Ovary (tissue), 9 donors: ENCODE results near the gene OPN3. TPM values are rescaled to one million over a fixed set of nuclear protein-coding genes. Genes with fewer than 3 reads are reported as not detected.

Source experiments
- DNase-seq, 5 donors: peaks; one replicate each; pipeline ENCODE4 v3.0.0-alpha.2; 2019 to 2020
- H3K27ac ChIP-seq, 2 donors: fragments of 200-600 bp; one replicate each; pipeline versions ENCODE4 v1.5.1 to v1.8.0; 2019 to 2022
- H3K27me3 ChIP-seq: fragments of 200-600 bp; one replicate; pipeline ENCODE4 v1.8.0; 2022
- H3K36me3 ChIP-seq: fragments of 200-600 bp; sonication (generic); one replicate; pipeline ENCODE4 v1.5.1; 2019
- H3K4me1 ChIP-seq: one replicate; pipeline ENCODE4 v1.8.1; 2013; ENCODE audit warnings: mild to moderate bottlenecking, moderate library complexity; ENCODE audit not compliant: insufficient read depth
- H3K4me3 ChIP-seq: fragments of 200-600 bp; sonication (generic); one replicate; pipeline ENCODE4 v1.5.1; 2017
- H3K9me3 ChIP-seq, 2 donors: fragments of 200-600 bp in 1 of 2; sonication (generic) in 1 of 2; one replicate each; pipeline versions ENCODE4 v1.5.1 to v1.8.1; 2013 to 2019; ENCODE audit warnings: mild to moderate bottlenecking in 1 of 2, moderate library complexity in 1 of 2
- CTCF ChIP-seq, 3 donors: fragments of 450-650 bp in 2 of 3; fragments of 200-600 bp in 1 of 3; IDR thresholded peaks; one replicate each; pipeline versions ENCODE4 v1.5.1 to v1.8.0; 2016 to 2022; ENCODE audit warnings: antibody characterized with exemption in 3 of 3, mild to moderate bottlenecking in 1 of 3
- EP300 ChIP-seq: sonication (generic); formaldehyde crosslinking; IDR thresholded peaks from one replicate; pipeline ENCODE4 v1.6.1; 2017; ENCODE audit warnings: antibody characterized with exemption
- POLR2A ChIP-seq: fragments of 450-650 bp; IDR thresholded peaks from one replicate; pipeline ENCODE4 v1.6.1; 2017; ENCODE audit warnings: antibody characterized with exemption, mild to moderate bottlenecking, moderate library complexity
- WGBS, 3 donors: extraction: QIAGEN DNeasy Blood & Tissue Kit in 1 of 3; methylation state at CpG; one replicate each; pipeline versions ENCODE4 v1.1.5 to v1.1.7; 2013 to 2017; 5-methylcytosine and 5-hydroxymethylcytosine counted together
- intact Hi-C, 4 donors: fragments of 100-400 bp; cut with DNase I; formaldehyde crosslinking; loops; one replicate each; pipeline versions ENCODE4 v1.11.0 to v1.15.1; 2022 to 2023
- polyA plus RNA-seq, 2 donors: library from polyadenylated mRNA; stranded (reverse); fragments of 200-250 nt in 1 of 2; fragments of 350-450 nt in 1 of 2; fragmentation: Illumina TruSeq in 1 of 2; extraction: RNeasy Lipid Tissue Mini Kit (QIAGEN cat#74804) in 1 of 2; gene quantifications; one replicate each; pipeline ENCODE4 v1.2.3, GENCODE V29; 2013 to 2014
- total RNA-seq, 7 donors: library from RNA; depleted of rRNA in 2 of 7; stranded (reverse); fragments of >200 nt in 2 of 7; fragmentation: NEBNext Ultra II Directional in 3 of 7; extraction: Animal tissue kit (Norgen Biotek cat#: 25700) in 3 of 7; gene quantifications; one replicate each; pipeline versions ENCODE4 v1.1.0 to v1.2.4, GENCODE V29; 2016 to 2023
- donor health status: DM: no; HTN: no; CAD: no; lungs with moderate emphysema.
- donor health status: DM: no; HTN: no; CAD: no.
- donor health status: Bipolar disorder and iron deficiency.
- donor health status: DM: yes; HTN: yes; CAD: no.
- donor health status: DM: no; HTN: no; CAD: no.
- donor health status: DM: yes; HTN: yes; CAD: no.

OPN3 gene
- total and polyA plus RNA-seq, 9 donors, result 5.3 to 30.3 (median 9.5) TPM

GRCh38 chr1:241644259-241644658 lies 4.1 kb upstream of the OPN3 start:
- H3K27me3 ChIP-seq, result no peaks in the 10 kb centered on the region
- H3K36me3 ChIP-seq, result no peaks in the 10 kb centered on the region
- H3K27ac ChIP-seq, result peak overlapping the region in 1 of 2 donors; percentile 0
- DNase-seq, result no peak
- no peaks in the 10 kb centered on the region for H3K4me1 ChIP-seq
- intact Hi-C loops, result no loop called here
- 92 to 100% (median 95%) methylated on average over 2 of the region's 2 CpGs for WGBS, 3 donors
- no peaks in the 10 kb centered on the region for H3K9me3 ChIP-seq
- TF ChIP-seq POLR2A, result no peak
- no peak overlapping the region for H3K4me3 ChIP-seq

- no peaks in the 10 kb centered on the region for H3K36me3 ChIP-seq
- H3K4me3 ChIP-seq, result no peak overlapping the region
- DNase-seq, result no peak
- no peak overlapping the region for H3K27ac ChIP-seq
- H3K9me3 ChIP-seq, result no peaks in the 10 kb centered on the region
- no peaks in the 10 kb centered on the region for H3K27me3 ChIP-seq
- peaks cover 2% of the 10 kb centered on the region for H3K4me1 ChIP-seq
- intact Hi-C loops, result no loop called here
- 92 to 96% (median 94%) methylated on average over 1 of the region's 1 CpG for WGBS, 3 donors
- TF ChIP-seq POLR2A (no peak), CTCF (IDR thresholded peaks at IDR 0.05) (no peak), EP300 (no peak)
Observed at GRCh38 chr1:241642593-241642944, 2.4 kb upstream of the OPN3 start.

GRCh38 chr1:241641773-241642592 lies 1.8 kb upstream of the OPN3 start:
- Histone ChIP-seq H3K27ac (no peak overlapping the region), H3K27me3 (no peaks in the 10 kb centered on the region), H3K9me3 (no peaks in the 10 kb centered on the region), H3K4me3 (no peak overlapping the region), H3K4me1 (peaks cover 6% of the 10 kb centered on the region), H3K36me3 (no peaks in the 10 kb centered on the region)
- WGBS, 3 donors, result 51 to 68% (median 58%) methylated on average over 12 of the region's 12 CpGs
- intact Hi-C loops, result no loop called here
- no peak for DNase-seq
- no peak for TF ChIP-seq POLR2A
- TF ChIP-seq EP300, result no peak
- TF ChIP-seq CTCF (IDR thresholded peaks at IDR 0.05), result no peak

GRCh38 chr1:241640867-241641622 lies 876 bp upstream of the OPN3 start:
- Histone ChIP-seq H3K27ac (peak overlapping the region in 1 of 2 donors; percentile 70), H3K4me1 (peaks cover 6% of the 10 kb centered on the region), H3K4me3 (no peak overlapping the region), H3K9me3 (no peaks in the 10 kb centered on the region), H3K36me3 (no peaks in the 10 kb centered on the region), H3K27me3 (no peaks in the 10 kb centered on the region)
- WGBS, 3 donors, result 93 to 97% (median 96%) methylated on average over 9 of the region's 9 CpGs
- intact Hi-C loops, result no loop called here
- TF ChIP-seq POLR2A (no peak), EP300 (no peak), CTCF (IDR thresholded peaks at IDR 0.05) (no peak)
- peak in 1 of 5 donors; percentile 22 for DNase-seq
